HK-2 (cell line): ENCODE data around the gene PHOX2B.
"Not testable (repeated sequence)": the region's sequence is repeated elsewhere in the genome, so short reads cannot be mapped to it uniquely, and the experiment has no call there.

Experiments used
- DNase-seq: peaks from one replicate; pipeline ENCODE4 v3.0.0-alpha.2; 2018; ENCODE audit not compliant: unreplicated experiment

Gene PHOX2B

GRCh38 chr4:41712425-41712824, 36.1 kb downstream of the PHOX2B start:
- DNase-seq, result no peak

- not testable (repeated sequence) for DNase-seq
These were observed 36.9 kb downstream of the PHOX2B start for GRCh38 chr4:41711654-41712053.

- no peak for DNase-seq
These were observed 38.6 kb downstream of the PHOX2B start for GRCh38 chr4:41709844-41710481.

- no peak for DNase-seq
These were observed 44.7 kb downstream of the PHOX2B start for GRCh38 chr4:41703785-41704184.

GRCh38 chr4:41702770-41703169, 45.8 kb downstream of the PHOX2B start:
- no peak for DNase-seq

- DNase-seq, result no peak
These were observed 46.5 kb downstream of the PHOX2B start for GRCh38 chr4:41701983-41702382.

- no peak for DNase-seq
These were observed 51.8 kb downstream of the PHOX2B start for GRCh38 chr4:41696763-41697162.

- no peak for DNase-seq
These were observed 52.4 kb downstream of the PHOX2B start for GRCh38 chr4:41696131-41696530.
